22Rv1 (cell line): ENCODE measurements around the gene SFXN1.

Source experiments
- CTCF ChIP-seq: fragments of 450-650 bp; IDR thresholded peaks from 2 replicates; pipeline ENCODE4 v1.5.1; 2017; ENCODE audit warnings: mild to moderate bottlenecking
- ZFX ChIP-seq: fragments of 450-650 bp; IDR thresholded peaks from 2 replicates; pipeline ENCODE4 v1.6.1; 2017; ENCODE audit warnings: antibody characterized with exemption, borderline replicate concordance

- TF ChIP-seq CTCF (no peak), ZFX (no peak)
Measured at GRCh38 chr5:175443514-175444059, 34.8 kb upstream of the SFXN1 start.
